Measurements from ENCODE around the gene RAMP1.
A peak's percentile ranks its signal among the peaks of the same experiment; 100 is the strongest.

RAMP1 gene

GRCh38 chr2:237951878-237952277 lies 92.5 kb downstream of the RAMP1 start:
- Histone ChIP-seq H3K9me3 (ENCODE audit: insufficient read depth, low read depth, low read length) (peaks cover 2% of the 10 kb centered on the region), H2BK12ac (ENCODE audit: low read length) (no peak overlapping the region), H3K23ac (ENCODE audit: low read length) (no peak overlapping the region), H3K9ac (ENCODE audit: low read length) (no peak overlapping the region), H2AK5ac (ENCODE audit: low read length) (no peak overlapping the region), H3K18ac (ENCODE audit: low read length) (no peak overlapping the region), H2BK120ac (ENCODE audit: insufficient read depth, low read length, poor library complexity) (no peak overlapping the region), H3K4me1 (ENCODE audit: control insufficient read depth in 1 of 2, insufficient read depth in 2 of 2, low read length in 2 of 2) (peaks cover 0 to 3% of the 10 kb centered on the region in 2 experiments), H3K27ac (ENCODE audit: low read depth, low read length) (no peak overlapping the region), H3K36me3 (ENCODE audit: control insufficient read depth in 1 of 2, insufficient read depth in 2 of 2, low read length in 2 of 2) (no peaks in the 10 kb centered on the region), H4K8ac (ENCODE audit: low read depth, low read length) (no peak overlapping the region), H3K4ac (ENCODE audit: low read depth, low read length) (no peak overlapping the region), H2AFZ (ENCODE audit: insufficient read depth, low read length, poor library complexity) (no peak overlapping the region), H4K91ac (ENCODE audit: low read depth, low read length) (no peak overlapping the region), H3K4me3 (ENCODE audit: low read depth, low read length) (no peak overlapping the region), H3K4me2 (ENCODE audit: low read length) (no peak overlapping the region), H3K14ac (ENCODE audit: low read length) (no peak overlapping the region), H3K79me1 (ENCODE audit: low read length) (no peaks in the 10 kb centered on the region), H3K79me2 (ENCODE audit: control insufficient read depth, insufficient read depth, low read length, poor library complexity) (no peaks in the 10 kb centered on the region), H4K12ac (ENCODE audit: low read depth, low read length) (no peak overlapping the region), H3K27me3 (ENCODE audit: insufficient read depth, low read length) (peaks cover 12% of the 10 kb centered on the region), H2BK5ac (ENCODE audit: low read depth, low read length, poor library complexity) (no peak overlapping the region)
- WGBS (ENCODE audit: extremely low coverage, insufficient coverage, insufficient read length): no CpG with 5 or more reads among the region's 3 CpGs
- DNase-seq: peak in 1 of 2 donors; percentile 32

DNA sequence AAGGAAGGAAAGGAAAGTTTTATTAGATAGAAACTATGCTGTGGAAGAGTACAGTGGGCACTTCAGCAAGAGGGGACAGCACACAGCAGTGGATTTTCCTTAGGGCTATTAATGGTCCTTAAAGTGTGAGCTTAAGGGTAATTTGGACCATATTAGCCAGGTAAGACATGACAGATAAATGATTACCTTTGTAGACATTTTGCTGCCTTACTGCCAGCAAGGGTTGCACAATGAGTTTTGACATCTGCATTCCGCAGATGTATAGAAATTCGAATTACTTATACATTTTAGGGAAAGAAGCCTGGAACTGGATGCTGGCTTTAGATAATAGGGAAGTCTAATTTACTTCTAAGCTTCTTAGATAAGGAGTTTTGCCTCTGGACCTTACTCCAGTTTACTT lies 93.4 kb downstream of the RAMP1 start:
- no CpG with 5 or more reads among the region's 2 CpGs for WGBS (ENCODE audit: extremely low coverage, insufficient coverage, insufficient read length)
- Histone ChIP-seq H3K27me3 (ENCODE audit: insufficient read depth, low read length) (peaks cover 12% of the 10 kb centered on the region), H3K23ac (ENCODE audit: low read length) (no peak overlapping the region), H2BK5ac (ENCODE audit: low read depth, low read length, poor library complexity) (no peak overlapping the region), H2AK5ac (ENCODE audit: low read length) (no peak overlapping the region), H3K14ac (ENCODE audit: low read length) (no peak overlapping the region), H3K18ac (ENCODE audit: low read length) (no peak overlapping the region), H3K79me2 (ENCODE audit: control insufficient read depth, insufficient read depth, low read length, poor library complexity) (no peaks in the 10 kb centered on the region), H3K4me2 (ENCODE audit: low read length) (no peak overlapping the region), H4K8ac (ENCODE audit: low read depth, low read length) (no peak overlapping the region), H3K79me1 (ENCODE audit: low read length) (no peaks in the 10 kb centered on the region), H2BK120ac (ENCODE audit: insufficient read depth, low read length, poor library complexity) (no peak overlapping the region), H3K4me1 (ENCODE audit: control insufficient read depth in 1 of 2, insufficient read depth in 2 of 2, low read length in 2 of 2) (peaks cover 0 to 3% of the 10 kb centered on the region in 2 experiments), H3K4me3 (ENCODE audit: low read depth, low read length) (no peak overlapping the region), H2BK12ac (ENCODE audit: low read length) (no peak overlapping the region), H4K91ac (ENCODE audit: low read depth, low read length) (no peak overlapping the region), H3K9ac (ENCODE audit: low read length) (no peak overlapping the region), H2AFZ (ENCODE audit: insufficient read depth, low read length, poor library complexity) (no peak overlapping the region), H3K4ac (ENCODE audit: low read depth, low read length) (no peak overlapping the region), H3K9me3 (ENCODE audit: insufficient read depth, low read depth, low read length) (peaks cover 2% of the 10 kb centered on the region), H3K36me3 (ENCODE audit: control insufficient read depth in 1 of 2, insufficient read depth in 2 of 2, low read length in 2 of 2) (no peaks in the 10 kb centered on the region), H3K27ac (ENCODE audit: low read depth, low read length) (no peak overlapping the region), H4K12ac (ENCODE audit: low read depth, low read length) (no peak overlapping the region)
- peak; percentile 37 to 67 for DNase-seq

DNA sequence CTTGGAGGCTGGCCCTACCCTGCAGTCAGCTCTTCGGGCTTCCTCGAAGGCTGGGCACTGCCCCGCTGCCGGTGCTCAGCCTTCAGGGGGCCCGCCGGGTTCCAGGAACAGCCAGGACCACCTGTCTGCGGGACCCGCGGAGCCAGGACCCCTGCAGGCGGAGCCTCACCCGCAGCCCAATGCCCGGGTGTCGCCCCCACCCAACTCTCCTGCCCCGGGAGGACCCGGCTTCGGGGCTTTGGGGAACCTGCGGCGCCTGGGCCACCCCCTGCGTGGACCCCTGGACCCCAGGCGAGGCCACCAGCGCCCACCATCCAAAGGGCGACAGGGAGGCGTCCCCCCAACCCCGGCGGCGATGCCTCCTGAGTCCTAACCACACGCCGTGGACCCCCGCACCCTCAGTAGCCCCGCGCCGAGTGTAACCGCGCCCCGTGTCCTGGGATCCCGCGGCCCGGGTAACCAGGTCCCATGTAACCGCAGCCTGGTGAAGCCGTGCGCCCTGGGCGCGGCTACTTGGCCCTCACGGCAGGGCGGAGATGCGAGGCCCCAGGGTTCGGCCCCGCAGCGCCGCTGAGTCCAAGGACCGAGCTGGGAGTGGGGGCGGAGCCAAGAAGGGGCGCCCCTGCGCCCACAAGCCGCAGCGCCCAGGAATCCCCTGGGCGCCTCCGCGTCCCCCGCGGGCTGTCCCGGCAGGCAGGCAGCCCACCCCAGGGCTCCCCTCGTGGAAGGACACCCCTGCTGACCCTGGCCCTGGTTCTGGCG lies 96.4 kb downstream of the RAMP1 start:
- Histone ChIP-seq H3K27me3 (ENCODE audit: insufficient read depth, low read length) (peaks cover 12% of the 10 kb centered on the region), H3K4ac (ENCODE audit: low read depth, low read length) (no peak overlapping the region), H3K79me2 (ENCODE audit: control insufficient read depth, insufficient read depth, low read length, poor library complexity) (no peaks in the 10 kb centered on the region), H3K9me3 (ENCODE audit: insufficient read depth, low read depth, low read length) (peaks cover 7% of the 10 kb centered on the region), H3K36me3 (ENCODE audit: control insufficient read depth in 1 of 2, insufficient read depth in 2 of 2, low read length in 2 of 2) (no peaks in the 10 kb centered on the region), H4K12ac (ENCODE audit: low read depth, low read length) (no peak overlapping the region), H3K14ac (ENCODE audit: low read length) (no peak overlapping the region), H4K91ac (ENCODE audit: low read depth, low read length) (no peak overlapping the region), H3K18ac (ENCODE audit: low read length) (no peak overlapping the region), H2AFZ (ENCODE audit: insufficient read depth, low read length, poor library complexity) (peak overlapping the region; percentile 25), H3K4me2 (ENCODE audit: low read length) (peak overlapping the region; percentile 75), H3K27ac (ENCODE audit: low read depth, low read length) (no peak overlapping the region), H4K8ac (ENCODE audit: low read depth, low read length) (no peak overlapping the region), H2BK5ac (ENCODE audit: low read depth, low read length, poor library complexity) (no peak overlapping the region), H2AK5ac (ENCODE audit: low read length) (no peak overlapping the region), H2BK120ac (ENCODE audit: insufficient read depth, low read length, poor library complexity) (no peak overlapping the region), H3K79me1 (ENCODE audit: low read length) (no peaks in the 10 kb centered on the region), H3K4me3 (ENCODE audit: low read depth, low read length) (peak overlapping the region; percentile 56), H3K9ac (ENCODE audit: low read length) (no peak overlapping the region), H3K23ac (ENCODE audit: low read length) (no peak overlapping the region), H3K4me1 (ENCODE audit: control insufficient read depth in 1 of 2, insufficient read depth in 2 of 2, low read length in 2 of 2) (peaks cover 0 to 3% of the 10 kb centered on the region in 2 experiments), H2BK12ac (ENCODE audit: low read length) (no peak overlapping the region)
- no CpG with 5 or more reads among the region's 64 CpGs for WGBS (ENCODE audit: extremely low coverage, insufficient coverage, insufficient read length)
- DNase-seq: no peak

DNA sequence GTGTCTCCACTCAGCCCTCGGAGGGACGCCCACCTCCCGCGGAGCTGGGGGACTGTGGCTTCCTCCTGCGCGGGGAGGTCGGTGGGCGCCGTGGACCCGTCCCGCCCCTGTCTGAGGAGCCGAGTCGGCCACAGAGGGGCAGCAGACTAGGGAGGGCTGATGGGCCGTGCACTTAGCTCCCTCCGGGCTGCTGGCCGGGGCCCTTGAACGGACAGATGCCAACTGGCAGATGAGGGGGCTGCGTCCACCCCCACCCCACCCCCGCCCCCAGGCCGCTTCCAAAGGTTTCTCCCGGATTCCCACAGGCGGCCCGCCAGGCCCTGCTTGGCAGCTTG lies 96.9 kb downstream of the RAMP1 start:
- no peak overlapping the region for H2BK120ac ChIP-seq (ENCODE audit: insufficient read depth, low read length, poor library complexity)
- H3K23ac ChIP-seq (ENCODE audit: low read length): no peak overlapping the region
- no peak overlapping the region for H3K4me3 ChIP-seq (ENCODE audit: low read depth, low read length)
- H3K79me2 ChIP-seq (ENCODE audit: control insufficient read depth, insufficient read depth, low read length, poor library complexity): no peaks in the 10 kb centered on the region
- H3K4me1 ChIP-seq (ENCODE audit: control insufficient read depth in 1 of 2, insufficient read depth in 2 of 2, low read length in 2 of 2): peaks cover 0 to 3% of the 10 kb centered on the region in 2 experiments
- no peak overlapping the region for H4K8ac ChIP-seq (ENCODE audit: low read depth, low read length)
- no peak overlapping the region for H3K4ac ChIP-seq (ENCODE audit: low read depth, low read length)
- no peak overlapping the region for H2AK5ac ChIP-seq (ENCODE audit: low read length)
- no peak overlapping the region for H2BK5ac ChIP-seq (ENCODE audit: low read depth, low read length, poor library complexity)
- DNase-seq: no peak
- peak overlapping the region; percentile 75 for H3K4me2 ChIP-seq (ENCODE audit: low read length)
- H3K9me3 ChIP-seq (ENCODE audit: insufficient read depth, low read depth, low read length): peaks cover 12% of the 10 kb centered on the region
- H4K91ac ChIP-seq (ENCODE audit: low read depth, low read length): no peak overlapping the region
- peaks cover 12% of the 10 kb centered on the region for H3K27me3 ChIP-seq (ENCODE audit: insufficient read depth, low read length)
- no peak overlapping the region for H3K18ac ChIP-seq (ENCODE audit: low read length)
- no peak overlapping the region for H3K27ac ChIP-seq (ENCODE audit: low read depth, low read length)
- H3K36me3 ChIP-seq (ENCODE audit: control insufficient read depth in 1 of 2, insufficient read depth in 2 of 2, low read length in 2 of 2): no peaks in the 10 kb centered on the region
- no CpG with 5 or more reads among the region's 23 CpGs for WGBS (ENCODE audit: extremely low coverage, insufficient coverage, insufficient read length)
- no peak overlapping the region for H3K9ac ChIP-seq (ENCODE audit: low read length)
- no peak overlapping the region for H3K14ac ChIP-seq (ENCODE audit: low read length)
- H3K79me1 ChIP-seq (ENCODE audit: low read length): no peaks in the 10 kb centered on the region
- no peak overlapping the region for H2BK12ac ChIP-seq (ENCODE audit: low read length)
- H4K12ac ChIP-seq (ENCODE audit: low read depth, low read length): no peak overlapping the region
- no peak overlapping the region for H2AFZ ChIP-seq (ENCODE audit: insufficient read depth, low read length, poor library complexity)
